LNCAP (cell line): ENCODE results near the gene PGS1.

Experiments
- TF ChIP-seq, protein P1 (sequence below): fragments of 450-650 bp; IDR thresholded peaks from 2 replicates; pipeline ENCODE4 v1.5.1; 2017; ENCODE audit warnings: mild to moderate bottlenecking

The PGS1 gene

DNA sequence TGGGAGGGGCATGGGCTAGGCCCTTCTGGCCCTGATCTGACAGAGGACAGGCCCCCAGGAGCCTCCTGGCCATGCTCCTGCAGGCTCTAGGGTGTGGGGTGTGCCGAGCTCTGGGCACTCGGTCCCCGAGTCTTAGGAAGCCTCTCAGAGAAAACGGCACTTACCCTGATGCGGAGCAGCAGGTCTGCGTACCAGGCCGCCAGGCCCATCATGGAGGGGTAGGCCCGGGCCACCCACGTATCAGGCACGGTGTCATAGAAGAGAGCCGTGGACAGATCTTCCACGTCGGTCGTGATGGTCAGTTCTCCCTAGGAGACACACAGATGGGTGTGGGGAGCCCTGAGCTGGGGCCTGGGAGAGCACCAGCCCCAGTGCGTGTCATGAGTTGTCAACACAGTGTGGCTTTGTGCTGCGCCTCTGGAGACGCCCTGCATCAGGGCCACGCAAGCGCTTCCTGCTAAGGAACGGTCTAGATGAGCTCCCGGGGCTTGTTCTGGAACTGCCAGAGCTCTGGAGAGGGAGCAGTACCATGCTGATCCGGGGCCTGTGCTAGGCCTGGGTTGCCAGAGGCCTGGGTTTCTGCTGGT is 47.9 kb downstream of the PGS1 start:
- TF ChIP-seq, protein P1, sequence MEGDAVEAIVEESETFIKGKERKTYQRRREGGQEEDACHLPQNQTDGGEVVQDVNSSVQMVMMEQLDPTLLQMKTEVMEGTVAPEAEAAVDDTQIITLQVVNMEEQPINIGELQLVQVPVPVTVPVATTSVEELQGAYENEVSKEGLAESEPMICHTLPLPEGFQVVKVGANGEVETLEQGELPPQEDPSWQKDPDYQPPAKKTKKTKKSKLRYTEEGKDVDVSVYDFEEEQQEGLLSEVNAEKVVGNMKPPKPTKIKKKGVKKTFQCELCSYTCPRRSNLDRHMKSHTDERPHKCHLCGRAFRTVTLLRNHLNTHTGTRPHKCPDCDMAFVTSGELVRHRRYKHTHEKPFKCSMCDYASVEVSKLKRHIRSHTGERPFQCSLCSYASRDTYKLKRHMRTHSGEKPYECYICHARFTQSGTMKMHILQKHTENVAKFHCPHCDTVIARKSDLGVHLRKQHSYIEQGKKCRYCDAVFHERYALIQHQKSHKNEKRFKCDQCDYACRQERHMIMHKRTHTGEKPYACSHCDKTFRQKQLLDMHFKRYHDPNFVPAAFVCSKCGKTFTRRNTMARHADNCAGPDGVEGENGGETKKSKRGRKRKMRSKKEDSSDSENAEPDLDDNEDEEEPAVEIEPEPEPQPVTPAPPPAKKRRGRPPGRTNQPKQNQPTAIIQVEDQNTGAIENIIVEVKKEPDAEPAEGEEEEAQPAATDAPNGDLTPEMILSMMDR = no peak

DNA sequence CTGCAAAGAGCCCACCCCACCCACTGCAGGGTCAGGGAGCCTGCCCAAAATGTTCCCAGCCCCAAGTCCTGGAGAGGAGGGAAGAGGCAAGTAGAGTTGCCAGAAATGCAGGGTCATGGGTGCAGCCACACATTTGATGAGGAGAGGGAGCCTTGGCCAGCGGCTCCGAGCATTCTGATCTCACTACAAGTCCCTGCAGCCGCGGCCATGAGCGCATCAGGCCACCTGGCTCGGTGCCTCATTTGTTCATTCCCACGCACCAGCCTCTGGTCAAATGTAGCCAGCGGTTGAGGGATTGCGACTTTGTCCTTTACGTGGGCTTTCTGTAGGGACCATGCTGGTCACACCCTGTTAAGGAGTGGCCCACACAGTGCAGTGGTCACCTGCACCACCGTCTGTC is 48.7 kb downstream of the PGS1 start:
- TF ChIP-seq, protein P1 = no peak

DNA sequence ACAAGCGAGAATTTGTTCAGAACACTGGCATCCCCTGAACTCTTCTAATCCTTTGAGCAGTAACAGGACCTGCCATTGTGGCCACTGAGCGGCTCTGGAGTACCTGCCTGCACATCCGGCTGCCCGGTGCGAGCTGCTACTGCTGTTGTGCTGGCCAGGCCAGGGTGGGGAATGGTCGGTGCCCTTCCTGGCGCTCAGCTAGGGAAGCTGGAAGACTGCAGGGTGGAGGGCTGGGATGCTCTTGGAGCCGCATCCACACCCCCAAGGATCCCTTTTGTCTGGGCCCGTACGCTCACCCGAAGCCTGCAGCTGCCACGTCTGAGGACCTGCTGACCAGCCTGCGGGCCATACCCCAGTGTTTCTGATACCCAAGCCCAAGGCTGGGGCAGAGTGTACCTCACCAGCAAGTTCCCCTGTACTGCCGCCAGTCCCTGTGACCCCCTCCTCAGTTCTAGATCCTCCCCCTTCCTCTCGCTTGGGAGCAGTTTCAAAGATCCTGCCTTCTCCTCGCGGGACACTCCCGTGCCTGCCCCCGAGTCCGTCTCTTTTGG is 49.7 kb downstream of the PGS1 start:
- TF ChIP-seq, protein P1 = no peak

DNA sequence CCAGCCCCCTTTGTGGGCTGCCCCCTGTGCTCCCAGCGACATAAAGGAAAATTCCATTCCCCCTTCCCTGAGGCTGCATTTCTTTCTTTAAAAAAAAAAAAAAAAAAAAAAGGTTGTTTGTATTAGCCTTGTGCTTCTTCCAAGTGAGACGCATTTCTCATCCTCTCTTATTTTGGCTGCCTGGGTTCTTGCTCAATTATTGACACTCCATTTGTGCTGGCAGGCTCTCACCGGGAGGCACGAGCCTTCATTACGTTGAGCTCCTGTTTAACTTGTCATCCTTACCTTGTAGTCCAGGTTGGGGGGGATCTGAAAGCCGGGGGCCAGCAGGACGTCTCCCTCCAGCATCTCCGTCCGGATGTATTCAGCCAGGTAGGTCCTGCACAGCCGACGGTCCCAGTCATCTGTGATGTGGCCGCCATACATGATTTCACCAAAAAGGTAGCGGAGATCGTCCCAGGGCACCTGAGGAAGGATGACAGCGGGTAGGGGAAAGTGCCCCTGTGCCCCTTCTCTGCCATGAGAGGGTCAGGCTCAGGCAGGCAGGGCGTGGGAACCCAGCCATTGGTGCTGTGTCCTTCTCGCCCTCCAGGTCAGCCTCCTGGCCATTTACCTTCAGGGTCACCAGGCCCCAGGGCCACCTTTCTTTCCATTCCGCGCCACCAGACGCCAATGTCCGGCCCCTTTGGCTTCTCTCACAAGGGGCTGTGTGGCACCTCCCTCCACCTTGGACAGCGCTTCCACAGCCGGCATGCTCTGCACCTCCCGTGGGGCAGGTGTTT is 50.6 kb downstream of the PGS1 start:
- TF ChIP-seq, protein P1 = no peak

GRCh38 chr17:78429618-78429995 is 51.2 kb downstream of the PGS1 start:
- TF ChIP-seq, protein P1 = no peak

DNA sequence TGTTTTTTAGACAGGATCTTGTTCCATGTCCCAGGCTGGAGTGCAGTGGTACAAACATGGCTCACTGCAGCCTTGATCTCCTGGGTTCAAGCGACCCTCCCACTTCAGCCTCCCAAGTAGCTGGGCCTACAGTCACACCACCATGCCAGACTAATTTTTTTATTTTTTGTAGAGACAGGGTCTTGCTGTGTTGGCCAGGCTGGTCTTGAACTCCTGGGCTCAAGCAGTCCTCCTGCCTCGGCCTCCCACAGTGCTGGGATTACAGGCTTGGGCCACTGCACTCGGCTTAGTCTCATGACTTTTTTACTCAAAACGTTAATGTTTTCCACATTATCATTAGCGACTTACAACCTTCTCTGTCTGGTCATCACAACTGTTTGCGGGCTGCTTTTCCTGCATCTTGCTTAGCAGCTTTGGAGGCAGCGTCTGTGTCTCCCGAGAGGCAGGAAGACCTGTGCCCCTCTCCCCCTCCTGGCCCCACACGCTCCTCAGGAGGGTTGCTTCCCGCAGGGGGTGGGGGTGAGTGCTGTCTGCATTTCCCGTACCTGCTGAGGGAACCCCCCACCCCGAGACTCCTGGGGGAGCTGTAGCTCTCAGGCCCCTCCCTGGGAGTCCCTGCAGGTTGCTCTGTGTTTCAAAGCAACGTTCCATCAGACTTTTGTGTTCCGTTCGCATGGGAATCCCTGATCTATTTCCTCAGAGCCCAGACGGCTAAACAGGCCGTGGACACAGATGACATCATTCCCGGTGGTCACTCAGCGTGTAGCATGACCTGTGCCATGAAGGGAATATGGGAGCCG is 52.6 kb downstream of the PGS1 start:
- TF ChIP-seq, protein P1 = no peak

DNA sequence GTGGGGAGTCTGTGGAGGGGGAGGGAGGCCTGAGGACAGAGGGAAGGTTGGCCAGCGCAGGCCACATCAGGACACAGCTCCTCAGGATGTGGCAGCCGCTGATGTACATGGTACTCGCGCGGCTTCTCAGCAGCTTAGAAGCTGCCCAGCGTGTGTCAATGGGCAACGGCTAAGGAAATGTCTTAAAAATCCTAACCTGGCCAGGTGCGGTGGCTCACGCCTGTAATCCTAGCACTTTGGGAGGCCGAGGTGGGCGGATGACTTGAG is 53.2 kb downstream of the PGS1 start:
- TF ChIP-seq, protein P1 = no peak
